Tibial nerve (tissue), 4 donors: Measurements from ENCODE around the gene TMPRSS6. TPM values are rescaled to one million over a fixed set of nuclear protein-coding genes. Genes with fewer than 3 reads are reported as not detected.

Source experiments
- DNase-seq, 2 donors: peaks; one replicate each; pipeline ENCODE4 v3.0.0-alpha.2; 2019; ENCODE audit warnings: low spot score in 2 of 2
- H3K27ac ChIP-seq, 4 donors: fragments of 200-600 bp; sonication (generic) in 3 of 4; one replicate each; pipeline ENCODE4 v1.5.1; 2017 to 2019; ENCODE audit warnings: mild to moderate bottlenecking in 1 of 4
- H3K27me3 ChIP-seq, 2 donors: fragments of 200-600 bp; sonication (generic) in 1 of 2; one replicate each; pipeline versions ENCODE4 v1.5.1 to v1.6.0; 2017 to 2019
- H3K36me3 ChIP-seq, 3 donors: fragments of 200-600 bp; sonication (generic); one replicate each; pipeline ENCODE4 v1.5.1; 2018 to 2019
- H3K4me1 ChIP-seq, 4 donors: fragments of 200-600 bp; sonication (generic) in 3 of 4; one replicate each; pipeline ENCODE4 v1.5.1; 2017 to 2019
- H3K4me3 ChIP-seq, 4 donors: fragments of 200-600 bp; sonication (generic) in 3 of 4; one replicate each; pipeline ENCODE4 v1.5.1; 2017 to 2019; ENCODE audit warnings: mild to moderate bottlenecking in 1 of 4, moderate library complexity in 1 of 4
- H3K9me3 ChIP-seq, 4 donors: fragments of 200-600 bp; sonication (generic) in 3 of 4; one replicate each; pipeline ENCODE4 v1.5.1; 2017 to 2019
- CTCF ChIP-seq, 5 experiments: fragments of 200-600 bp in 3 of 5; fragments of 450-650 bp in 2 of 5; sonication (generic) in 3 of 5; IDR thresholded peaks; one replicate each; pipeline ENCODE4 v1.5.1; 2016 to 2019; ENCODE audit warnings: antibody characterized with exemption in 5 of 5, mild to moderate bottlenecking in 3 of 5, moderate library complexity in 2 of 5
- EP300 ChIP-seq, 2 donors: sonication (generic); formaldehyde crosslinking; IDR thresholded peaks; one replicate each; pipeline ENCODE4 v1.6.1; 2017; ENCODE audit warnings: antibody characterized with exemption in 2 of 2, mild to moderate bottlenecking in 1 of 2
- POLR2A ChIP-seq, 2 donors: fragments of 450-650 bp; IDR thresholded peaks; one replicate each; pipeline ENCODE4 v1.6.1; 2017; ENCODE audit warnings: antibody characterized with exemption in 2 of 2, mild to moderate bottlenecking in 2 of 2, moderate library complexity in 2 of 2
- WGBS, 2 donors: methylation state at CpG; one replicate each; pipeline ENCODE4 v1.1.5; 2018; 5-methylcytosine and 5-hydroxymethylcytosine counted together
- total RNA-seq, 4 donors: library from RNA; depleted of rRNA; stranded (reverse); fragments of >200 nt; gene quantifications; one replicate each; pipeline ENCODE4 v1.1.0, GENCODE V29; 2016

The TMPRSS6 gene
- total RNA-seq, 4 donors from 2014 or later = not detected

GRCh38 chr22:37080838-37081237 lies 28.7 kb downstream of the TMPRSS6 start:
- H3K4me1 ChIP-seq = no peaks in the 10 kb centered on the region
- 83 to 89% methylated on average over 12 of the region's 12 CpGs for WGBS, 2 donors
- no peak for DNase-seq
- H3K27me3 ChIP-seq = peaks cover 0 to 28% of the 10 kb centered on the region in 2 donors
- H3K27ac ChIP-seq = no peak overlapping the region
- H3K36me3 ChIP-seq = no peaks in the 10 kb centered on the region
- H3K9me3 ChIP-seq = no peaks in the 10 kb centered on the region
- no peak overlapping the region for H3K4me3 ChIP-seq
- TF ChIP-seq CTCF (IDR thresholded peaks at IDR 0.05) (no peak), POLR2A (IDR thresholded peaks at IDR 0.05) (no peak), EP300 (IDR thresholded peaks at IDR 0.05) (no peak)

- no peak for DNase-seq
- 80 to 88% methylated on average over 4 to 6 of the region's 6 CpGs for WGBS, 2 donors
These were observed 29.1 kb downstream of the TMPRSS6 start for GRCh38 chr22:37080438-37080837.

GRCh38 chr22:37079668-37080171 lies 29.8 kb downstream of the TMPRSS6 start:
- no peak for DNase-seq
- Histone ChIP-seq H3K27ac (no peak overlapping the region), H3K36me3 (no peaks in the 10 kb centered on the region), H3K27me3 (peaks cover 0 to 33% of the 10 kb centered on the region in 2 donors), H3K4me3 (no peak overlapping the region), H3K9me3 (no peaks in the 10 kb centered on the region), H3K4me1 (no peaks in the 10 kb centered on the region)
- WGBS, 2 donors = 61 to 82% methylated on average over 11 to 15 of the region's 15 CpGs
- TF ChIP-seq CTCF (IDR thresholded peaks at IDR 0.05) (no peak), POLR2A (IDR thresholded peaks at IDR 0.05) (no peak), EP300 (IDR thresholded peaks at IDR 0.05) (no peak)

More at GRCh38 chr22:37080438-37080837, 29.1 kb downstream of the TMPRSS6 start:
- no peak overlapping the region for H3K27ac ChIP-seq
- peaks cover 0 to 29% of the 10 kb centered on the region in 2 donors for H3K27me3 ChIP-seq
- no peaks in the 10 kb centered on the region for H3K9me3 ChIP-seq
- TF ChIP-seq POLR2A (IDR thresholded peaks at IDR 0.05) (no peak), EP300 (IDR thresholded peaks at IDR 0.05) (no peak), CTCF (IDR thresholded peaks at IDR 0.05) (no peak)
- H3K36me3 ChIP-seq = no peaks in the 10 kb centered on the region
- no peak overlapping the region for H3K4me3 ChIP-seq
- no peaks in the 10 kb centered on the region for H3K4me1 ChIP-seq

- Histone ChIP-seq H3K4me3 (no peak overlapping the region), H3K36me3 (no peaks in the 10 kb centered on the region), H3K27me3 (peaks cover 0 to 36% of the 10 kb centered on the region in 2 donors), H3K4me1 (no peaks in the 10 kb centered on the region), H3K27ac (no peak overlapping the region), H3K9me3 (no peaks in the 10 kb centered on the region)
- no peak for TF ChIP-seq EP300 (IDR thresholded peaks at IDR 0.05)
- no peak for TF ChIP-seq POLR2A (IDR thresholded peaks at IDR 0.05)
- TF ChIP-seq CTCF (IDR thresholded peaks at IDR 0.05) = no peak
- WGBS, 2 donors = 38 to 40% methylated on average over 5 of the region's 5 CpGs
- no peak for DNase-seq
These were observed 30.4 kb downstream of the TMPRSS6 start for GRCh38 chr22:37079158-37079557.

DNA sequence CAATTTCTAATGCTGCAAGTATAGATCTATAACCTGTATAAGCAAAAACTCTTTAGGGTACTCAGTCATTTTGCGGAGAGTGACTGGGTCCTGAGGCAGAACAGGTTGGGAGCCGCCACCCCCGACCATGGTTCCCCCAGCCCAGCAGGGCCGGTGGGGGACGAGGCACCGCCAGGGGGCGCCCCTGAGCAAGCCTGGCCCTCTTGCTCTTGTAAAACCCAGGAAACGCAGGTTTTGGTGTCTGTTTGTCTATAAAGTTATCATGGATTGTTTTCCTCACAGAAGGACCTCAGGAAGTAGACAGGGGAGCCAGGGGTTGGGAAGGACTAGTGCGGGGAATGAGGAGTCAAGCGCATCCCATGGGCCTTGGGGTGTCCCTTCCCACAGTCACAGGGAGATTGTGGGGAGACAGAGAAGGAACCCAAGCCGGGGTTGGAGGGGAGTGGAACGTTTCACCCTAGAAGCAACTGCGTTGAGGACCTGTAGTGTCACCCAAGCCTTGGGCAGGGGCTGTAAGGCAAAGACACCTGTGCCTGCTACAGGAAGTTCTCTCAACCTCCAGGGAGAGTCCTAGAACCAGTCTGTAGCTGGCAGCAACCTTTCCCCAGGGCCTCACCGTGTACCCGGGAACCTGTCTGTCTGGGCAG lies 31.6 kb downstream of the TMPRSS6 start:
- TF ChIP-seq POLR2A (IDR thresholded peaks at IDR 0.05) (no peak), CTCF (IDR thresholded peaks at IDR 0.05) (peak; percentile 65 to 87 (median 79))
- Histone ChIP-seq H3K36me3 (no peaks in the 10 kb centered on the region), H3K9me3 (no peaks in the 10 kb centered on the region), H3K27ac (no peak overlapping the region), H3K4me3 (no peak overlapping the region), H3K27me3 (peaks cover 0 to 43% of the 10 kb centered on the region in 2 donors), H3K4me1 (no peaks in the 10 kb centered on the region)
- DNase-seq = peak; percentile 19 to 47
- 26% methylated on average over 15 of the region's 15 CpGs for WGBS, 2 donors
